Activated T-cell treated with anti-CD3 and anti-CD28 coated beads, Interleukin-2, amount 50 U/mL, for 4 hours (primary cell): ENCODE results near the gene CDH23. TPM values are rescaled to one million over a fixed set of nuclear protein-coding genes. Genes with fewer than 3 reads are reported as not detected.

Source experiments
- ATAC-seq, 2 donors: fragments of 200-7000 bp; cut with Tn5 transposase; one replicate each; pipeline ENCODE4 v1.10.0; 2021
- DNase-seq: peaks from one replicate; pipeline ENCODE4 v3.0.0-alpha.2; 2020
- H3K27me3 Mint-ChIP-seq: one replicate; pipeline ENCODE4 v1.8.0; 2021; ENCODE audit warnings: low read depth, mixed read lengths
- H3K36me3 Mint-ChIP-seq: one replicate; pipeline ENCODE4 v1.8.0; 2022; ENCODE audit warnings: mixed read lengths; ENCODE audit not compliant: insufficient read depth
- H3K4me1 Mint-ChIP-seq: one replicate; pipeline ENCODE4 v1.8.0; 2021; ENCODE audit warnings: low read depth, mixed read lengths
- H3K4me3 Mint-ChIP-seq: one replicate; pipeline ENCODE4 v1.8.0; 2021; ENCODE audit warnings: mild to moderate bottlenecking, moderate library complexity, mixed read lengths
- H3K9me3 Mint-ChIP-seq: one replicate; pipeline ENCODE4 v1.8.0; 2021; ENCODE audit warnings: mixed read lengths
- total RNA-seq, 3 donors: library from RNA; stranded (reverse); gene quantifications; one replicate each; pipeline ENCODE4 v1.2.1, GENCODE V29; 2021

CDH23 gene
- total RNA-seq, 3 donors from 2014 or later, result 0.71 to 1.2 (median 1.1) TPM

GRCh38 chr10:71756311-71757191 is 359.8 kb downstream of the CDH23 start:
- peak overlapping the region; percentile 22 for H3K4me3 Mint-ChIP-seq
- no peaks in the 10 kb centered on the region for H3K27me3 Mint-ChIP-seq
- no peaks in the 10 kb centered on the region for H3K9me3 Mint-ChIP-seq
- H3K4me1 Mint-ChIP-seq, result peaks cover 87% of the 10 kb centered on the region
- no peak for DNase-seq
- peaks cover 58% of the 10 kb centered on the region for H3K36me3 Mint-ChIP-seq
- peak; percentile 73 to 78 for ATAC-seq

DNA sequence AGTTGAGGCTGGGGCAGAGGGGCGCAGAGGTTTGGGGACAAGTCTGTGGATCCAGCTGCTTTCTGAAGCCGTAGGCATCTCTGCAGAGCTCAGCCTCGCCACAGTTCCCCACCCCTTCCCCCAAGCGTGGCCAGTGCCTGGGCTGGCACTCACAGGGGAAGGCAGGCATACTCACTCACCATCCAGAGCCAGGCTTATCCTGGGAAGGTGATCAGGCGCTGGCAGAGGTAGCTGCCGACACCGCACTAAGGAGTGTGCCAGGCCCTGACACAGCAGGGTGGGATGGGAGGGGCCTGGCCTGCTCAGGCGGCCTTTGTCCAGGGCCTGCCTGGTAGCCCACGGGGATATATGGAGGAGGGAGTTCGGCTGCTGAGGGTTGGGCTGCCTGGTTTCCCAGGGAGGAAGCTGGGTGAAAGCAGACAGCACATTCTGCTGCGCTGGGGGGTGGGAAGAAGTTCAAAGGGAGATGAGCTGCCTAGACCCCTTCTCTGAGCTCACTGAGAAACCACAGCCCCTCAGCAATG is 360.7 kb downstream of the CDH23 start:
- Mint-ChIP-seq H3K4me1 (peaks cover 87% of the 10 kb centered on the region), H3K4me3 (peak overlapping the region; percentile 22), H3K9me3 (no peaks in the 10 kb centered on the region), H3K27me3 (no peaks in the 10 kb centered on the region), H3K36me3 (peaks cover 50% of the 10 kb centered on the region)
- peak; percentile 6 to 10 for ATAC-seq
- DNase-seq, result no peak

DNA sequence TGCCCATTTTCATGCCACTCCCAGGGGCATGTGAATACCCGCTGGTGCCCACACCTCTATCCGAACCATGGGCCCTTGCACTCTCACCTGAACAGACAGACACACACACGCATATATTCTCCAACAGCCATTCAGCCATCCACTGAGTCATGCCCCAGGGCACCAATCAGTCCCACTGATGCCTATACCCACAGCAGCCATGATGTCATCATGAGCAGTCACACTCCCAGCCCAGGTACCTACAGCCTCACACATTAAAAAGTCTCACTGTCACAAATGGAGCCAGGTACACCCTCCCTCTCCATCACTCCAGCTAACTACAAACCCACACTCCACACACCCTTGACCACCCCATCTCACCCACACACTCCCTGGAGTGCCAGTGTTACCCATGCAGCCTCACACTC is 364.4 kb downstream of the CDH23 start:
- ATAC-seq (peak; percentile 86 to 87), DNase-seq (peak; percentile 62)
- peaks cover 88% of the 10 kb centered on the region for H3K4me1 Mint-ChIP-seq
- peaks cover 46% of the 10 kb centered on the region for H3K36me3 Mint-ChIP-seq
- H3K9me3 Mint-ChIP-seq, result no peaks in the 10 kb centered on the region
- H3K4me3 Mint-ChIP-seq, result peak overlapping the region; percentile 3
- no peaks in the 10 kb centered on the region for H3K27me3 Mint-ChIP-seq

GRCh38 chr10:71761541-71762113 is 364.9 kb downstream of the CDH23 start:
- peaks cover 88% of the 10 kb centered on the region for H3K4me1 Mint-ChIP-seq
- H3K36me3 Mint-ChIP-seq, result peaks cover 44% of the 10 kb centered on the region
- H3K4me3 Mint-ChIP-seq, result no peak overlapping the region
- H3K9me3 Mint-ChIP-seq, result no peaks in the 10 kb centered on the region
- DNase-seq (no peak), ATAC-seq (no peak)
- H3K27me3 Mint-ChIP-seq, result no peaks in the 10 kb centered on the region

GRCh38 chr10:71762324-71762723 is 365.6 kb downstream of the CDH23 start:
- Mint-ChIP-seq H3K4me3 (no peak overlapping the region), H3K9me3 (no peaks in the 10 kb centered on the region), H3K36me3 (peaks cover 46% of the 10 kb centered on the region), H3K4me1 (peaks cover 88% of the 10 kb centered on the region), H3K27me3 (no peaks in the 10 kb centered on the region)
- no peak for ATAC-seq
- no peak for DNase-seq

DNA sequence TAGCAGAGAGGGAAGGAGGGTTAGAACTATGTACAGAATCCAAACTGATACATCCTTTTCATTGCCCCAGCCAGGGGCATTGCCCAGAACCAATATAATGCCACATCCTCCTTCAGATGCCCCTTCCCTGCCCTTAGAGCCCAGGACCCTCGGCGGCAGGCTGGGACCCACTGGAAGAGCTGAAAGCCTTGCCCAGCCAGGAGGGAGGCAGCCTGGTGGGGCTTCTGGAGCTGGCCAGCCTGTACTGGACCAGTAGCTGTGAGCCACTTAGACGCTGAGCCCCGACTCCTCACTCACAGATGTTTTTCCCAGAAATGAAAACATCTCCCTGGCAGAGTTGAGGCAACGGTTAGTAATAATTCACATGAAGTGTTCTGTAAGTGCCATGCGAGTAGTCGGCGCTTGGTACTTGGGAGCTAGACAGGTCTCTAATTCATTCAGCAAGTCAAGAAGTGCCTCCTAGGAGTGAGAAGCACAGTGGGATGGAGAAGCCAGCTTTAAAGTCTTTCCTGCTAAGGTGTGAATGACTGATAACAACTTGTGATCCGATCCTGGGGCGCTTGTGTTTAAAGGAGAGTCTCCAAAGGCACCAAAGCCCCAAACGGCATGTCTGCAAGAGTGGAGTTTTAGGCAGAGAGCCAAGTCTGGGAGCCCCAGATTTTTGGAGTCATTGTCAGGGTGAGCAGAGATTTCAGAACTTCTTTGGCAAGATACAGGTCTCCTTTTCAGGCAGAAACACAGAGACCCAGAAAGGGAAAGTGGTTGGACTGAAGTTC is 366.8 kb downstream of the CDH23 start:
- Mint-ChIP-seq H3K36me3 (peaks cover 46% of the 10 kb centered on the region), H3K9me3 (no peaks in the 10 kb centered on the region), H3K4me3 (peak overlapping the region; percentile 33), H3K27me3 (no peaks in the 10 kb centered on the region), H3K4me1 (peaks cover 85% of the 10 kb centered on the region)
- DNase-seq (no peak), ATAC-seq (no peak)

DNA sequence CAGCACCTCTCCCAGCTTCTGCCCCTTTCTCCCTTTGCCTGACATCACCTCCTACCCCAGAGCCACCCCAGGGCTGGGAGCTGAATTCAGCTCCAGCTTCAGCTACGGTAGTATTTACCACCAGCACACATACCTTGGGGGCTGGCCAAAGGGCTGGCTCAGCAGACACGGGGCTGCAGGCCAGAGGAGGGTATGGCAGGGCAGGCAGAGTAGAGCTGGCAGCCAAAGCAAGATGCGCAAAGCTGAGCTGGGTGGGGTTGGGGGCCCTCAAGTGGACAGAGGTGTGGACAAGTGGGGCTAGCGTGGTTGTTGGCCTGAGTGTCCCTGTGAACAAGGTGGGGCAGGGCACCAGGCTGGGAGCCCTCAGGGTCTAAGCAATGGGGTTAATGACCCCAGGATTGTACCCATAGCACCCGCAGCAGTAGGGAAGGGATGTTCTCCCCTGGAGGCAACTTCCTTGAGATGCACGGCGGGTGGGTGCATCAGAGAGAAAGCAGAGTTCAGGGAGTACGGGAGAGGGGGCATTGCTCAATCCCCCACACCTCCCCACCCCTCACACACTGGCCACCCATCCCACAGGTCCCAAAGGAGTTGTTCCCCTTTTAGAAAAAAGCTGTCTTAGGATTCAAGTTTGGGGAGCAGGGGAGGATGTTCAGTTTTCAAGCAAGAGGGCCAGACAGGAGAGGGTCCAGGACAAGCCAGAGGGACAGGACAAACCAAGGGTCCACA is 368.6 kb downstream of the CDH23 start:
- ATAC-seq, result no peak
- Mint-ChIP-seq H3K4me3 (peak overlapping the region; percentile 60), H3K9me3 (no peaks in the 10 kb centered on the region)

DNA sequence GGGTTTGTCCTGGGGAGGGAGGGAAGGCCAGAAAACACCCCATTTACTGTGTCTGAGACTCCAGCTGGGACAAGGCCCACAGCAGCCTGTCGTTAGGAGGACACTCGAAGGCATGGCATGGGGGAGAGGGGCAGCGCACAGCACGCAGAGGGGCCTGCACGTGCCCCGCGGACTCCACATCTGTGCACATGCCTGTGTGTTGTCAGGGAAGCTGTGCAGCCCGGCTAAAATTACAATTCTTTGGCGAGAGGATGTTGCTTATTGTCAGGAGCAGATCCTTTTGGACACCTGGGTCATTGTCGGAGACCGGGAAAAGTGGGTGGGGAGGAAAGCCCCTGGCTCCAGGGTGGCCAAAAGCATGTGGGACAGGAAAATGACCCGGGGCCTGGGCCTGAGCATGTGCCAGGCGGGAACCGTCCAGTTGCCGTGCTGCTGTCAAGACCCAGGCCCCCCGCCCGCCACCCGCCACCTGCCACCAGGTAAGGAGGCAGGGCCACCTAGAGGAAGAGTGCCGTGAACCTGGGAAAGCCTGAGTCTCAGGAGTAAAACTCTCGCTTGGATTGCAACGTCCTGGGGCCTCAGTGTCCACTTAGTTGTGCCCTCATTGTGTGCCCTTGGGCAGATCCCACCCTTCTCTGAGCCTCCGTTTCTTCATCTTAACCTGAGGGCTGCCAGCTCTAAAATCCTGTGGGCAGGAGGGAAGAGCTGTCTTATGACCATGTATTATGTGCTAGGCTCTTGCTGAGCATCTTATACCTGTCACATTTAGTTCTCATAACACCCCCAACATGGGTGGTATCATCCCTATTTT is 369.4 kb downstream of the CDH23 start:
- H3K36me3 Mint-ChIP-seq, result peaks cover 51% of the 10 kb centered on the region

More for the DNA sequence above, 368.6 kb downstream of the CDH23 start:
- H3K36me3 Mint-ChIP-seq, result peaks cover 55% of the 10 kb centered on the region
- no peak for DNase-seq
- peaks cover 92% of the 10 kb centered on the region for H3K4me1 Mint-ChIP-seq
- H3K27me3 Mint-ChIP-seq, result no peaks in the 10 kb centered on the region

GRCh38 chr10:71766717-71767419 is 370.1 kb downstream of the CDH23 start:
- no peak for DNase-seq
- ATAC-seq, result no peak
- H3K27me3 Mint-ChIP-seq, result no peaks in the 10 kb centered on the region
- no peaks in the 10 kb centered on the region for H3K9me3 Mint-ChIP-seq
- H3K4me1 Mint-ChIP-seq, result peaks cover 89% of the 10 kb centered on the region
- peak overlapping the region; percentile 94 for H3K4me3 Mint-ChIP-seq
- peaks cover 54% of the 10 kb centered on the region for H3K36me3 Mint-ChIP-seq

More for the DNA sequence above, 369.4 kb downstream of the CDH23 start:
- Mint-ChIP-seq H3K27me3 (no peaks in the 10 kb centered on the region), H3K4me1 (peaks cover 90% of the 10 kb centered on the region), H3K4me3 (peak overlapping the region; percentile 94), H3K9me3 (no peaks in the 10 kb centered on the region)
- ATAC-seq, result no peak
- DNase-seq, result no peak

DNA sequence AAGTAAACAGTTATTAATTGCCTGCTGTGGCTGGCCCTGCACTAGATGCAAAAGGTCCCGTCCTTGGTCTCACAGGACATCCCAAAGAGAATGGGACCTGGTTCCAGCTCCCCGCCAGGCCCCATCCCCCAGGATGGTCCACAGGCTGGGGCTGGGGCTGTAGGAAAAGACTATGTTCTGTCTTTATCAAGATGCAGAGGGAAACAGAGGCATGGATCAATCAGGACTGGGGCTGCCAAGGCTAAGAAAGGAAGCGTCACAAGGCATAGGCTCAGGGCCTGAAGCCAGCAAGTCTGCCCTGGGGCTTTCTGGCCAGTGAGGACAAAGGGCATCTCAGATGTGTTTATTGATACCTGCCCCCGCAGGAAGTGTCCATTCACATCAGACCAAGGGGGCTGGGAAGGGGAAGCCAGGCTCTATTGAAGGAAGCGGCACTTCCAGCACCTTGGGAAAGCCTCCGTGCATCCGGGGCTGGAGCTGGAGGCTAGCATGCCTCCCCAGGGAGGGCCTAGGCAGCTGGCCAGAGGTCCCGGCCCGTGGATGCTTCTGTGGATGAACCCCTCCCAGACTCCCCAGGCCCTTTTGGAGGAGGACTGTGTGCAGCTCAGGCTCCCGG is 370.8 kb downstream of the CDH23 start:
- H3K4me1 Mint-ChIP-seq, result peaks cover 85% of the 10 kb centered on the region
- H3K27me3 Mint-ChIP-seq, result no peaks in the 10 kb centered on the region
- H3K9me3 Mint-ChIP-seq, result no peaks in the 10 kb centered on the region
- peak overlapping the region; percentile 94 for H3K4me3 Mint-ChIP-seq
- no peak for ATAC-seq
- H3K36me3 Mint-ChIP-seq, result peaks cover 60% of the 10 kb centered on the region
- DNase-seq, result no peak

GRCh38 chr10:71769279-71769823 is 372.6 kb downstream of the CDH23 start:
- Mint-ChIP-seq H3K4me3 (peak overlapping the region; percentile 94), H3K4me1 (peaks cover 76% of the 10 kb centered on the region), H3K27me3 (no peaks in the 10 kb centered on the region), H3K9me3 (no peaks in the 10 kb centered on the region), H3K36me3 (peaks cover 53% of the 10 kb centered on the region)
- DNase-seq (no peak), ATAC-seq (peak; percentile 3 to 4)

DNA sequence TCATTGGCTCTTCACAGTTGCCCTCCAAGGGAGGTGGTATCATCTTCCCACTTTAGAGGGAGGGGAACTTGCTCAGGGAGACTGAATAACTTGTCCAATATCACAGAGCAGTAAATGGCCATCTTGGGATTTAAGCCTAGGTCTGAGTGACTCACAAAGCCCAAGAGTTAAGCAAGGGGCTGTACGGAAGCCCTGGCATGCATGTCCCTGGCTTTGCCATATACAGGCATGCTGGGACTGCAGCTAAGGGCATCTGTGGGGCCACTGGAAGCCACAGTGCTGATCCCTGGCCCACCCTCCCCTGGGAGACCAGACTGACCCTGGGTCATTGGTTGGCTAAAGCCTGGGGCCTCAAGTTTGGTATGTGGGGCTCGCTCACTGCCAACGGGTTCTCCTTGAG is 373.5 kb downstream of the CDH23 start:
- no peaks in the 10 kb centered on the region for H3K9me3 Mint-ChIP-seq
- peak overlapping the region; percentile 94 for H3K4me3 Mint-ChIP-seq
- H3K4me1 Mint-ChIP-seq, result peaks cover 73% of the 10 kb centered on the region
- H3K27me3 Mint-ChIP-seq, result no peaks in the 10 kb centered on the region
- peaks cover 50% of the 10 kb centered on the region for H3K36me3 Mint-ChIP-seq
- no peak for DNase-seq
- no peak for ATAC-seq
